HG02642 (cell line): Measurements from ENCODE around the gene UBE2F.
"Not testable (repeated sequence)": the region's sequence is repeated elsewhere in the genome, so short reads cannot be mapped to it uniquely, and the experiment has no call there.

Source experiments
- ATAC-seq: cut with Tn5 transposase; IDR thresholded peaks from one replicate; pipeline ENCODE4 v1.9.1; 2021; ENCODE audit warnings: mild to moderate bottlenecking; ENCODE audit not compliant: unreplicated experiment, poor library complexity

The UBE2F gene

GRCh38 chr2:238040918-238041317 is 74.1 kb downstream of the UBE2F start:
- no peak for ATAC-seq

GRCh38 chr2:238042090-238042489 is 75.3 kb downstream of the UBE2F start:
- ATAC-seq = no peak

GRCh38 chr2:238042849-238043584 is 76.2 kb downstream of the UBE2F start:
- no peak for ATAC-seq

GRCh38 chr2:238043851-238044250 is 77.0 kb downstream of the UBE2F start:
- ATAC-seq = no peak

GRCh38 chr2:238045575-238045974 is 78.8 kb downstream of the UBE2F start:
- ATAC-seq = no peak

- ATAC-seq = no peak
These were observed 80.0 kb downstream of the UBE2F start for GRCh38 chr2:238046725-238047270.

GRCh38 chr2:238053191-238053776 is 86.5 kb downstream of the UBE2F start:
- ATAC-seq = no peak

- no peak for ATAC-seq
These were observed 89.0 kb downstream of the UBE2F start for GRCh38 chr2:238055841-238056240.

GRCh38 chr2:238057696-238058575 is 91.1 kb downstream of the UBE2F start:
- not testable (repeated sequence) for ATAC-seq

- no peak for ATAC-seq
These were observed 92.7 kb downstream of the UBE2F start for GRCh38 chr2:238059505-238059904.

- ATAC-seq = no peak
These were observed 93.3 kb downstream of the UBE2F start for GRCh38 chr2:238060096-238060541.

GRCh38 chr2:238060542-238061314 is 93.9 kb downstream of the UBE2F start, which contains the start of gene SCLY:
Gene SCLY, plus strand, starts transcription at chr2:238061001. Its CDS starts 54 bp downstream, at chr2:238061055.
- peak; percentile 97 for ATAC-seq

- ATAC-seq = peak; percentile 16
These were observed 94.7 kb downstream of the UBE2F start for GRCh38 chr2:238061315-238062202.

- no peak for ATAC-seq
These were observed 96.8 kb downstream of the UBE2F start for GRCh38 chr2:238063414-238064189.

GRCh38 chr2:238064376-238064775 is 97.6 kb downstream of the UBE2F start:
- ATAC-seq = no peak

GRCh38 chr2:238065071-238065846 is 98.4 kb downstream of the UBE2F start:
- ATAC-seq = no peak

GRCh38 chr2:238066218-238066617 is 99.4 kb downstream of the UBE2F start:
- no peak for ATAC-seq
